GM12878 (cell line): ENCODE measurements around the gene C1orf210. TPM values are rescaled to one million over a fixed set of nuclear protein-coding genes. Genes with fewer than 3 reads are reported as not detected.

ENCODE experiments used
- ATAC-seq: fragments of 200-7000 bp; cut with Tn5 transposase; 3 replicates; pipeline ENCODE4 v1.9.1; 2020; ENCODE audit warnings: mild to moderate bottlenecking, moderate library complexity
- BruUV-seq: library from RNA; stranded (reverse); fragments of 400-500 nt; replicated peaks from 2 replicates; lab custom pipeline; 2021; lab: Mats Ljungman, UMichigan
- CTCF ChIA-PET: fragments of 300-600 bp; sonication (Branson Sonifier 250); formaldehyde crosslinking; extraction: SDS; loops from one replicate; lab custom pipeline; 2021; ENCODE audit warnings: inconsistent platforms; lab: Yijun Ruan, JAX
- POLR2A ChIA-PET: fragments of 350-600 bp; formaldehyde crosslinking; extraction: SDS; loops from one replicate; lab custom pipeline; 2021; ENCODE audit warnings: inconsistent platforms; lab: Charles Lee
- RAD21 ChIA-PET: fragments of 300-600 bp; sonication (Branson Sonifier 250); formaldehyde crosslinking; loops from one replicate; lab custom pipeline; 2023; ENCODE audit warnings: antibody characterized with exemption; ENCODE audit not compliant: unreplicated experiment; lab: Charles Lee
- SMC1A ChIA-PET: fragments of 300-600 bp; sonication (Branson Sonifier 250); formaldehyde crosslinking; loops from one replicate; lab custom pipeline; 2023; ENCODE audit not compliant: unreplicated experiment, uncharacterized antibody; lab: Charles Lee
- DNase-seq: peaks from one replicate; pipeline ENCODE4 v3.0.0-alpha.2; 2011; ENCODE audit warnings: low read depth, low spot score
- FAIRE-seq: peaks from 3 replicates; lab custom pipeline; 2011; peaks lifted over from hg19 to GRCh38; lab: Jason Lieb, UNC
- H2AFZ ChIP-seq: 2 replicates; pipeline ENCODE4 v1.6.0; 2011; ENCODE audit warnings: low read depth, low read length, control low read depth; ENCODE audit not compliant: control insufficient read depth
- H3K27ac ChIP-seq: 2 replicates; pipeline ENCODE4 v1.5.1; 2011; ENCODE audit warnings: control low read depth; ENCODE audit not compliant: control insufficient read depth, insufficient read depth
- H3K27me3 ChIP-seq, 2 experiments: replicated peaks in 1 of 2; 2 replicates each; pipeline versions ENCODE4 v1.6.0 to v1.6.1; 2011; ENCODE audit warnings: low read length in 1 of 2; ENCODE audit not compliant: control insufficient read depth in 2 of 2, insufficient read depth in 2 of 2
- H3K36me3 ChIP-seq, 2 experiments: 2 replicates each; pipeline ENCODE4 v1.5.1; 2011; ENCODE audit warnings: low read length in 1 of 2; ENCODE audit not compliant: control insufficient read depth in 2 of 2, insufficient read depth in 2 of 2
- H3K4me1 ChIP-seq: 2 replicates; pipeline ENCODE4 v1.6.1; 2011; ENCODE audit warnings: mild to moderate bottlenecking, low read length, moderate library complexity, mixed read lengths; ENCODE audit not compliant: control insufficient read depth, insufficient read depth
- H3K4me2 ChIP-seq: 2 replicates; pipeline ENCODE4 v1.6.0; 2011; ENCODE audit warnings: control low read depth; ENCODE audit not compliant: control insufficient read depth, insufficient read depth
- H3K4me3 ChIP-seq: fragments of 200-600 bp; sonication (generic); 2 replicates; pipeline ENCODE4 v1.5.1; 2016
- H3K79me2 ChIP-seq: 2 replicates; pipeline ENCODE4 v1.6.0; 2011; ENCODE audit warnings: low read length; ENCODE audit not compliant: control insufficient read depth, insufficient read depth
- H3K9ac ChIP-seq: 2 replicates; pipeline ENCODE4 v1.8.0; 2011; ENCODE audit warnings: low read length, control low read depth, mixed read lengths; ENCODE audit not compliant: control insufficient read depth, insufficient read depth
- H3K9me3 ChIP-seq: replicated peaks from 3 replicates; pipeline ENCODE4 v1.5.1; 2011; ENCODE audit warnings: mild to moderate bottlenecking, low read length; ENCODE audit not compliant: control insufficient read depth, insufficient read depth
- H4K20me1 ChIP-seq: 2 replicates; pipeline ENCODE4 v1.6.0; 2011; ENCODE audit not compliant: control insufficient read depth, insufficient read depth
- ATF3 ChIP-seq: IDR thresholded peaks from 2 replicates; pipeline ENCODE4 v1.6.1; 2011; ENCODE audit warnings: low read depth, mild to moderate bottlenecking, low read length, moderate library complexity, borderline replicate concordance; ENCODE audit errors: extremely low read depth
- CBX3 ChIP-seq: fragments of 200-600 bp; sonication (generic); IDR thresholded peaks from 2 replicates; pipeline ENCODE4 v1.6.1; 2016; ENCODE audit warnings: low read depth, borderline replicate concordance
- E4F1 ChIP-seq: fragments of 450-650 bp; IDR thresholded peaks from 2 replicates; pipeline ENCODE4 v1.6.1; 2018; ENCODE audit warnings: borderline replicate concordance, mild to moderate bottlenecking; ENCODE audit not compliant: partially characterized antibody
- IKZF1 ChIP-seq: fragments of 450-650 bp; conservative IDR thresholded peaks from 2 replicates; pipeline ENCODE4 v1.6.1; 2017; ENCODE audit warnings: antibody characterized with exemption, mild to moderate bottlenecking
- IRF5 ChIP-seq: fragments of 450-650 bp; IDR thresholded peaks from 2 replicates; pipeline ENCODE4 v1.6.1; 2017; ENCODE audit warnings: borderline replicate concordance
- MEF2B ChIP-seq: fragments of 450-650 bp; IDR thresholded peaks from 2 replicates; pipeline ENCODE4 v1.6.1; 2018; ENCODE audit warnings: mild to moderate bottlenecking, moderate library complexity; ENCODE audit not compliant: partially characterized antibody, poor library complexity, severe bottlenecking
- PAX5 ChIP-seq: IDR thresholded peaks from 2 replicates; pipeline ENCODE4 v1.6.1; 2011; ENCODE audit warnings: low read depth, low read length, borderline replicate concordance
- USF1 ChIP-seq: IDR thresholded peaks from 2 replicates; pipeline ENCODE4 v1.6.1; 2011; ENCODE audit warnings: borderline replicate concordance, low read depth, mild to moderate bottlenecking, moderate library complexity, mixed read lengths, low read length; ENCODE audit not compliant: insufficient read depth; ENCODE audit errors: extremely low read length
- ZBTB4 ChIP-seq: fragments of 450-650 bp; formaldehyde crosslinking; IDR thresholded peaks from 2 replicates; pipeline ENCODE4 v1.4.0; 2022; ENCODE audit warnings: mild to moderate bottlenecking, moderate library complexity
- ZNF687 ChIP-seq: fragments of 450-650 bp; IDR thresholded peaks from 2 replicates; pipeline ENCODE4 v1.6.1; 2017; ENCODE audit warnings: mild to moderate bottlenecking, moderate library complexity
- WGBS: methylation state at CpG from one replicate; pipeline ENCODE4 v1.1.6; 2016; ENCODE audit warnings: low lambda C conversion rate; ENCODE audit not compliant: insufficient replicate concordance, insufficient coverage; ENCODE audit errors: missing lambda C conversion rate; 5-methylcytosine and 5-hydroxymethylcytosine counted together
- in situ Hi-C: fragments of 300-500 bp; cut with MboI; formaldehyde crosslinking; loops from 9 replicates; pipeline ENCODE4 v1.14.3; 2018; ENCODE audit warnings: mixed read lengths
- intact Hi-C: fragments of 100-400 bp; cut with micrococcal nuclease; formaldehyde crosslinking; loops from one replicate; pipeline ENCODE4 v1.14.2; 2022; ENCODE audit not compliant: unreplicated experiment
- polyA plus RNA-seq, 11 experiments: library from polyadenylated mRNA; depleted of rRNA in 4 of 11; unstranded in 6 of 11; stranded (reverse) in 5 of 11; fragments of >200 nt; fragmentation: Nextera tagmentation in 4 of 11; fragmentation: Illumina TruSeq in 1 of 11; extraction: Ambion mirVana in 4 of 11; extraction: Trizol in 1 of 11; gene quantifications; 1 replicate in 1 of 11; 2 replicates in 10 of 11; pipeline versions ENCODE4 v1.2.1 to v1.2.3, GENCODE V29; 2011 to 2016; ENCODE audit warnings: inconsistent platforms in 2 of 11, missing spikeins in 2 of 11, low read depth in 1 of 11
- total RNA-seq, 4 experiments: library from RNA; depleted of rRNA in 3 of 4; stranded (reverse); fragments of >200 nt in 3 of 4; fragmentation: Illumina TruSeq in 1 of 4; extraction: Trizol in 1 of 4; gene quantifications; 2 replicates each; pipeline versions ENCODE4 v1.2.1 to v1.2.3, GENCODE V29; 2013 to 2021

Gene C1orf210
- total and polyA plus RNA-seq, 10 of the 15 experiments (the other 5 are each of a cell fraction or from before 2014, with no cell fraction given) = 0.07 TPM; not detected in 9

GRCh38 chr1:43279666-43280065 lies 5.7 kb downstream of the C1orf210 start:
- ChIA-PET POLR2A (no interaction called here), SMC1A (interaction anchor here (2.1 kb wide), 1 partner anchor 15 kb away, joined by 4 read pairs; no protein-coding TSS in a partner anchor), RAD21 (no interaction called here), CTCF (interaction anchor here (1.4 kb wide), 1 partner anchor 16 kb away, joined by 5 read pairs; no protein-coding TSS in a partner anchor)
- Histone ChIP-seq H3K9me3 (no peaks in the 10 kb centered on the region), H3K36me3 (no peaks in the 10 kb centered on the region), H3K27me3 (no peaks in the 10 kb centered on the region; a peak in 1 of 4 replicates), H2AFZ (no peak overlapping the region), H3K27ac (no peak overlapping the region), H3K9ac (no peak overlapping the region), H3K4me1 (no peaks in the 10 kb centered on the region), H3K4me3 (no peak overlapping the region), H4K20me1 (no peaks in the 10 kb centered on the region), H3K79me2 (no peaks in the 10 kb centered on the region), H3K4me2 (no peak overlapping the region)
- in situ Hi-C loops = no loop called here
- no peak for DNase-seq
- 69% methylated on average over 6 of the region's 6 CpGs for whole genome bisulfite sequencing
- no peak for FAIRE-seq
- intact Hi-C loops = no loop called here
- no peak for ATAC-seq
- BruUV-seq = no TSS peak
- no peak for TF ChIP-seq IKZF1
- TF ChIP-seq MEF2B = no peak
- no peak for TF ChIP-seq IRF5
- no peak for TF ChIP-seq PAX5
- TF ChIP-seq USF1 = no peak
- TF ChIP-seq ZNF687 = no peak
- no peak for TF ChIP-seq CBX3
- no peak for TF ChIP-seq E4F1
- no peak for TF ChIP-seq ATF3
- TF ChIP-seq ZBTB4 (CRISPR knock-in tag) = no peak
